ENCODE measurements around the gene CFAP74.
"Not testable (repeated sequence)": the region's sequence is repeated elsewhere in the genome, so short reads cannot be mapped to it uniquely, and the experiment has no call there.

DNA sequence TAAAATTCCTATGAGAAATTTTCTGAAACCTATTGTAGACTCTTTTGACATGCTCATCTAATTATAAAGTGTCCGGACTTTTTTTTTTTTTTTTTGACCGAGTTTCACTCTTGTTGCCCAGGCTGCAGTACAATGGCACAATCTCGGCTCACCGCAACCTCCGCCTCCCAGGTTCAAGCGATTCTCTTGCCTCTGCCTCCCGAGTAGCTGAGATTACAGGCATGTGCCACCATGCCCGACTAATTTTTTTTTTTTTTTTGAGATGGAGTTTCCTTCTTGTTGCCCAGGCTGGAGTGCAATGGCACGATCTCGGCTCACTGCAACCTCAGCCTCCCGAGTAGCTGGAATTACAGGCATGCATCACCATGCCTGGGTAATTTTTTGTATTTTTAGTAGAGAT is 119.7 kb downstream of the CFAP74 start:
- TF ChIP-seq, protein P1, sequence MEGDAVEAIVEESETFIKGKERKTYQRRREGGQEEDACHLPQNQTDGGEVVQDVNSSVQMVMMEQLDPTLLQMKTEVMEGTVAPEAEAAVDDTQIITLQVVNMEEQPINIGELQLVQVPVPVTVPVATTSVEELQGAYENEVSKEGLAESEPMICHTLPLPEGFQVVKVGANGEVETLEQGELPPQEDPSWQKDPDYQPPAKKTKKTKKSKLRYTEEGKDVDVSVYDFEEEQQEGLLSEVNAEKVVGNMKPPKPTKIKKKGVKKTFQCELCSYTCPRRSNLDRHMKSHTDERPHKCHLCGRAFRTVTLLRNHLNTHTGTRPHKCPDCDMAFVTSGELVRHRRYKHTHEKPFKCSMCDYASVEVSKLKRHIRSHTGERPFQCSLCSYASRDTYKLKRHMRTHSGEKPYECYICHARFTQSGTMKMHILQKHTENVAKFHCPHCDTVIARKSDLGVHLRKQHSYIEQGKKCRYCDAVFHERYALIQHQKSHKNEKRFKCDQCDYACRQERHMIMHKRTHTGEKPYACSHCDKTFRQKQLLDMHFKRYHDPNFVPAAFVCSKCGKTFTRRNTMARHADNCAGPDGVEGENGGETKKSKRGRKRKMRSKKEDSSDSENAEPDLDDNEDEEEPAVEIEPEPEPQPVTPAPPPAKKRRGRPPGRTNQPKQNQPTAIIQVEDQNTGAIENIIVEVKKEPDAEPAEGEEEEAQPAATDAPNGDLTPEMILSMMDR (conservative IDR thresholded peaks at IDR 0.05; ENCODE audit: low read depth, low read length) = not testable (repeated sequence)
- not testable (repeated sequence) for TF ChIP-seq EZH2 (IDR thresholded peaks at IDR 0.05; ENCODE audit: low read length, unreplicated experiment); EZH2phosphoT487 (IDR thresholded peaks at IDR 0.05; ENCODE audit: borderline replicate concordance, low read length)

Data from PC-3 (cell line).